GM23338 (cell line): ENCODE measurements around the gene TMUB1. TPM values are rescaled to one million over a fixed set of nuclear protein-coding genes. Genes with fewer than 3 reads are reported as not detected.

ENCODE experiments used
- ATAC-seq: fragments of 200-7000 bp; cut with Tn5 transposase; 3 replicates; pipeline ENCODE4 v1.9.1; 2020
- DNase-seq: peaks from one replicate; pipeline ENCODE4 v3.0.0-alpha.2; 2015; ENCODE audit warnings: low spot score
- H2AFZ ChIP-seq: fragments of 200-600 bp; sonication (generic); 2 replicates; pipeline ENCODE4 v1.8.0; 2016; ENCODE audit warnings: antibody characterized with exemption, mild to moderate bottlenecking, moderate library complexity
- H3F3A ChIP-seq: fragments of 200-600 bp; sonication (generic); replicated peaks from 2 replicates; pipeline ENCODE4 v1.8.0; 2017; ENCODE audit warnings: antibody characterized with exemption, mixed run types, low read depth
- H3K27ac ChIP-seq: fragments of 200-600 bp; sonication (generic); 2 replicates; pipeline ENCODE4 v1.6.1; 2016; ENCODE audit warnings: low read depth
- H3K27me3 ChIP-seq: fragments of 200-600 bp; sonication (generic); 2 replicates; pipeline ENCODE4 v1.8.0; 2016; ENCODE audit warnings: mild to moderate bottlenecking, mixed run types, moderate library complexity; ENCODE audit not compliant: insufficient read depth
- H3K36me3 ChIP-seq: fragments of 200-600 bp; sonication (generic); 2 replicates; pipeline ENCODE4 v1.8.0; 2016; ENCODE audit warnings: mild to moderate bottlenecking; ENCODE audit not compliant: insufficient read depth
- H3K4me1 ChIP-seq: fragments of 200-600 bp; sonication (generic); 2 replicates; pipeline ENCODE4 v1.8.0; 2016; ENCODE audit warnings: mild to moderate bottlenecking, moderate library complexity; ENCODE audit not compliant: insufficient read depth
- H3K4me2 ChIP-seq: fragments of 200-600 bp; sonication (generic); 2 replicates; pipeline ENCODE4 v1.7.1; 2017; ENCODE audit warnings: mixed run types
- H3K4me3 ChIP-seq: fragments of 200-600 bp; sonication (generic); 2 replicates; pipeline ENCODE4 v1.6.1; 2016; ENCODE audit warnings: mixed run types
- H3K79me2 ChIP-seq: fragments of 200-600 bp; sonication (generic); replicated peaks from 2 replicates; pipeline ENCODE4 v1.8.0; 2017; ENCODE audit warnings: mild to moderate bottlenecking; ENCODE audit not compliant: insufficient read depth
- H3K9me2 ChIP-seq: fragments of 200-600 bp; sonication (generic); 2 replicates; pipeline ENCODE4 v1.8.0; 2017; ENCODE audit not compliant: insufficient read depth
- H4K20me1 ChIP-seq: fragments of 200-600 bp; sonication (generic); replicated peaks from 2 replicates; pipeline ENCODE4 v1.8.0; 2017; ENCODE audit warnings: mild to moderate bottlenecking; ENCODE audit not compliant: insufficient read depth
- H3K27ac Mint-ChIP-seq: 2 replicates; pipeline ENCODE4 v1.8.0; 2020; ENCODE audit warnings: inconsistent platforms, mild to moderate bottlenecking, moderate library complexity, mixed read lengths
- H3K27me3 Mint-ChIP-seq: 3 replicates; pipeline ENCODE4 v1.8.0; 2022; ENCODE audit warnings: low read depth, mild to moderate bottlenecking, moderate library complexity, mixed read lengths, inconsistent platforms; ENCODE audit not compliant: insufficient read depth, poor library complexity
- H3K36me3 Mint-ChIP-seq: 3 replicates; pipeline ENCODE4 v1.8.0; 2021; ENCODE audit warnings: low read depth, mild to moderate bottlenecking, inconsistent platforms, moderate library complexity, mixed read lengths
- H3K4me1 Mint-ChIP-seq: 3 replicates; pipeline ENCODE4 v1.8.0; 2020; ENCODE audit warnings: mild to moderate bottlenecking, inconsistent platforms, mixed read lengths
- H3K4me3 Mint-ChIP-seq: 3 replicates; pipeline ENCODE4 v1.8.0; 2021; ENCODE audit warnings: moderate library complexity, mild to moderate bottlenecking, inconsistent platforms, mixed read lengths
- H3K9me3 Mint-ChIP-seq: 3 replicates; pipeline ENCODE4 v1.8.0; 2020; ENCODE audit warnings: moderate library complexity, mild to moderate bottlenecking, inconsistent platforms, mixed read lengths
- CREB1 ChIP-seq: fragments of 250-450 bp; sonication (Bioruptor Pico); IDR thresholded peaks from 2 replicates; pipeline ENCODE4 v1.5.0; 2020; ENCODE audit warnings: low read depth, mild to moderate bottlenecking, moderate library complexity
- CTCF ChIP-seq, 2 experiments: fragments of 200-600 bp in 1 of 2; sonication (generic) in 1 of 2; conservative IDR thresholded peaks; 2 replicates each; pipeline versions ENCODE4 v1.5.1 to v1.6.1; 2016 to 2017; ENCODE audit warnings: antibody characterized with exemption in 2 of 2, low read depth in 2 of 2, mild to moderate bottlenecking in 2 of 2, moderate library complexity in 1 of 2
- ETS1 ChIP-seq: IDR thresholded peaks from 2 replicates; pipeline ENCODE4 v1.6.1; 2016; ENCODE audit warnings: antibody characterized with exemption
- EZH2 ChIP-seq: fragments of 200-600 bp; sonication (generic); IDR thresholded peaks from one replicate; pipeline ENCODE4 v1.8.0; 2017; ENCODE audit warnings: antibody characterized with exemption, mild to moderate bottlenecking, low read depth; ENCODE audit not compliant: unreplicated experiment
- POLR2AphosphoS5 ChIP-seq: IDR thresholded peaks from 2 replicates; pipeline ENCODE4 v1.6.1; 2016; ENCODE audit warnings: antibody characterized with exemption, low read depth
- REST ChIP-seq: IDR thresholded peaks from one replicate; pipeline ENCODE4 v1.6.1; 2018; ENCODE audit warnings: antibody characterized with exemption; ENCODE audit not compliant: unreplicated experiment
- STAT1 ChIP-seq: IDR thresholded peaks from one replicate; pipeline ENCODE4 v1.6.1; 2016; ENCODE audit warnings: antibody characterized with exemption; ENCODE audit not compliant: unreplicated experiment
- ZNF114 ChIP-seq: fragments of 250-450 bp; sonication (Bioruptor Pico); IDR thresholded peaks from 2 replicates; pipeline ENCODE4 v1.5.0; 2020; ENCODE audit warnings: mild to moderate bottlenecking, moderate library complexity
- ZNF331 ChIP-seq: fragments of 250-450 bp; sonication (Bioruptor Pico); IDR thresholded peaks from 2 replicates; pipeline ENCODE4 v1.5.0; 2020; ENCODE audit warnings: low read depth, mild to moderate bottlenecking, moderate library complexity
- ZNF462 ChIP-seq: fragments of 250-450 bp; sonication (Bioruptor Pico); IDR thresholded peaks from 2 replicates; pipeline ENCODE4 v1.5.0; 2020; ENCODE audit warnings: mild to moderate bottlenecking, moderate library complexity
- polyA plus RNA-seq: library from polyadenylated mRNA; unstranded; fragments of >200 nt; fragmentation: Nextera tagmentation; extraction: Ambion mirVana; gene quantifications from 2 replicates; pipeline ENCODE4 v1.2.1, GENCODE V29; 2016
- total RNA-seq: library from RNA; depleted of rRNA; stranded (reverse); fragments of >200 nt; shearing (Covaris generic); gene quantifications from 2 replicates; pipeline ENCODE4 v1.2.3, GENCODE V29; 2014

TMUB1 gene
- total and polyA plus RNA-seq, 2 experiments from 2014 or later: 47.6 to 61.1 TPM

GRCh38 chr7:151064454-151064853 is 18.8 kb downstream of the TMUB1 start:
- peaks cover 36% of the 10 kb centered on the region for H3K27me3 Mint-ChIP-seq
- peaks cover 36% of the 10 kb centered on the region for H3K36me3 Mint-ChIP-seq
- Histone ChIP-seq H3K27me3 (peaks cover 15% of the 10 kb centered on the region; the same call in 1 of the 2 replicates), H3K4me1 (peaks cover 29% of the 10 kb centered on the region), H3K36me3 (peaks cover 16% of the 10 kb centered on the region), H3K27ac (no peak overlapping the region), H3K79me2 (peaks cover 11% of the 10 kb centered on the region), H3K9me2 (no peaks in the 10 kb centered on the region), H4K20me1 (no peaks in the 10 kb centered on the region; the same call in 1 of the 2 replicates), H3F3A (peaks cover 15% of the 10 kb centered on the region), H3K4me3 (no peak overlapping the region), H2AFZ (no peak overlapping the region), H3K4me2 (no peak overlapping the region)
- no peak for DNase-seq
- no peak overlapping the region for H3K4me3 Mint-ChIP-seq
- H3K27ac Mint-ChIP-seq: no peak overlapping the region
- H3K4me1 Mint-ChIP-seq: peaks cover 32% of the 10 kb centered on the region
- H3K9me3 Mint-ChIP-seq: no peaks in the 10 kb centered on the region
- TF ChIP-seq ZNF114 (no peak), CREB1 (CRISPR knock-in tag) (no peak), EZH2 (no peak), ZNF331 (CRISPR knock-in tag) (no peak), STAT1 (no peak), CTCF (conservative IDR thresholded peaks at IDR 0.05; ENCODE audit: low read depth in 2 of 2) (no peak), POLR2AphosphoS5 (no peak), ZNF462 (CRISPR knock-in tag) (no peak), REST (no peak), ETS1 (no peak)
- ATAC-seq: no peak
